K562 (cell line): ENCODE measurements around the gene GIMAP8. TPM values are rescaled to one million over a fixed set of nuclear protein-coding genes. Genes with fewer than 3 reads are reported as not detected.

Source experiments
- ARNT ChIP-seq, 2 experiments: fragments of 450-650 bp; IDR thresholded peaks; 2 replicates each; pipeline ENCODE4 v1.6.1; 2016; ENCODE audit warnings: mild to moderate bottlenecking in 1 of 2
- DPF2 ChIP-seq: fragments of 450-650 bp; IDR thresholded peaks from 2 replicates; pipeline ENCODE4 v1.6.1; 2016
- EWSR1 ChIP-seq: fragments of 450-650 bp; IDR thresholded peaks from 2 replicates; pipeline ENCODE4 v1.6.1; 2018; ENCODE audit warnings: borderline replicate concordance, mild to moderate bottlenecking, low read depth, moderate library complexity; ENCODE audit not compliant: partially characterized antibody
- GABPA ChIP-seq: fragments of 200-800 bp; sonication (Bioruptor generic); conservative IDR thresholded peaks from 2 replicates; pipeline ENCODE4 v1.6.1; 2016; ENCODE audit warnings: low read depth, missing genetic modification characterization, missing compliant biosample characterization
- HBP1 ChIP-seq: fragments of 450-650 bp; formaldehyde crosslinking; IDR thresholded peaks from 2 replicates; pipeline ENCODE4 v1.4.0; 2022; ENCODE audit warnings: missing genetic modification characterization
- HLTF ChIP-seq: fragments of 450-650 bp; IDR thresholded peaks from 2 replicates; pipeline ENCODE4 v1.6.1; 2016
- KDM4B ChIP-seq, 2 experiments: fragments of 450-650 bp in 1 of 2; sonication (generic) in 1 of 2; IDR thresholded peaks; 2 replicates each; pipeline ENCODE4 v1.6.1; 2016 to 2017; ENCODE audit warnings: borderline replicate concordance in 2 of 2, antibody characterized with exemption in 1 of 2, low read depth in 1 of 2, mild to moderate bottlenecking in 1 of 2
- KLF16 ChIP-seq: IDR thresholded peaks from 2 replicates; pipeline ENCODE4 v1.6.1; 2016; ENCODE audit warnings: antibody characterized with exemption
- NCOA2 ChIP-seq, 2 experiments: fragments of 450-650 bp; IDR thresholded peaks; 2 replicates each; pipeline ENCODE4 v1.6.1; 2018; ENCODE audit warnings: mild to moderate bottlenecking in 2 of 2, moderate library complexity in 1 of 2; ENCODE audit not compliant: partially characterized antibody in 2 of 2
- POLR2B ChIP-seq: fragments of 450-650 bp; IDR thresholded peaks from 2 replicates; pipeline ENCODE4 v1.6.1; 2018; ENCODE audit warnings: low read depth; ENCODE audit not compliant: partially characterized antibody
- POLR3G ChIP-seq: IDR thresholded peaks from 2 replicates; pipeline ENCODE4 v1.6.1; 2011; ENCODE audit not compliant: insufficient read length, insufficient replicate concordance; ENCODE audit errors: extremely low read depth
- RB1 ChIP-seq: fragments of 450-650 bp; IDR thresholded peaks from 2 replicates; pipeline ENCODE4 v1.6.1; 2017; ENCODE audit warnings: low read depth, mild to moderate bottlenecking
- RBM25 ChIP-seq: fragments of 200-400 bp; formaldehyde crosslinking; IDR thresholded peaks from 2 replicates; pipeline ENCODE4 v1.6.1; 2018; ENCODE audit warnings: low read length, low read depth, moderate library complexity; ENCODE audit not compliant: severe bottlenecking
- TEAD4 ChIP-seq, 2 experiments: sonication (generic) in 1 of 2; formaldehyde crosslinking in 1 of 2; IDR thresholded peaks; 2 replicates each; pipeline versions ENCODE4 v1.6.1 to v1.8.0; 2012 to 2022; ENCODE audit warnings: borderline replicate concordance in 1 of 2, inconsistent platforms in 1 of 2, low read length in 1 of 2, mild to moderate bottlenecking in 1 of 2, missing genetic modification reagents in 1 of 2
- ZBED1 ChIP-seq: IDR thresholded peaks from 2 replicates; pipeline ENCODE4 v1.6.1; 2014
- ZBTB1 ChIP-seq: sonication (generic); formaldehyde crosslinking; IDR thresholded peaks from 2 replicates; pipeline ENCODE4 v1.8.1; 2023; ENCODE audit warnings: missing genetic modification reagents, low read depth, mild to moderate bottlenecking, borderline replicate concordance
- ZFPM2 ChIP-seq: fragments of 250-450 bp; sonication (Bioruptor Pico); IDR thresholded peaks from 2 replicates; pipeline ENCODE4 v1.5.1; 2022; ENCODE audit warnings: mild to moderate bottlenecking
- ZNF280B ChIP-seq: fragments of 250-450 bp; sonication (Bioruptor Pico); IDR thresholded peaks from 2 replicates; pipeline ENCODE4 v1.5.1; 2021; ENCODE audit warnings: mild to moderate bottlenecking
- ZNF398 ChIP-seq: fragments of 250-450 bp; sonication (Bioruptor Pico); IDR thresholded peaks from 2 replicates; pipeline ENCODE4 v1.8.0; 2021; ENCODE audit warnings: moderate library complexity, mild to moderate bottlenecking, inconsistent platforms
- ZNF445 ChIP-seq: fragments of 250-450 bp; sonication (Bioruptor Pico); IDR thresholded peaks from 2 replicates; pipeline ENCODE4 v1.4.0; 2020; ENCODE audit warnings: low read depth, mild to moderate bottlenecking, moderate library complexity
- ZNF699 ChIP-seq: fragments of 250-450 bp; sonication (Bioruptor Pico); IDR thresholded peaks from 2 replicates; pipeline ENCODE4 v1.8.0; 2021; ENCODE audit warnings: mild to moderate bottlenecking, moderate library complexity; ENCODE audit not compliant: insufficient replicate concordance
- ZNF740 ChIP-seq, 3 experiments: fragments of 200-800 bp in 1 of 3; sonication (Bioruptor generic) in 1 of 3; sonication (generic) in 1 of 3; formaldehyde crosslinking in 1 of 3; IDR thresholded peaks; 2 replicates each; pipeline versions ENCODE4 v1.6.1 to v1.8.0; 2016 to 2022; ENCODE audit warnings: mild to moderate bottlenecking in 2 of 3, missing compliant biosample characterization in 2 of 3, missing genetic modification characterization in 2 of 3, missing genetic modification reagents in 1 of 3
- polyA plus RNA-seq, 8 experiments: library from polyadenylated mRNA; depleted of rRNA in 4 of 8; stranded (reverse) in 5 of 8; unstranded in 3 of 8; fragments of >200 nt; fragmentation: Nextera tagmentation in 2 of 8; fragmentation: Illumina TruSeq in 1 of 8; extraction: Ambion mirVana in 2 of 8; extraction: Trizol in 1 of 8; gene quantifications; 2 replicates each; pipeline versions ENCODE4 v1.2.1 to v1.2.3, GENCODE V29; 2011 to 2014; ENCODE audit warnings: inconsistent platforms in 1 of 8, missing spikeins in 1 of 8
- total RNA-seq, 7 experiments: library from RNA; depleted of rRNA in 6 of 7; stranded (reverse); fragments of >200 nt in 6 of 7; fragmentation: Illumina TruSeq in 2 of 7; extraction: Trizol in 2 of 7; gene quantifications; 2 replicates each; pipeline versions ENCODE4 v1.2.1 to v1.2.3, GENCODE V29; 2011 to 2021; ENCODE audit warnings: low replicate concordance in 1 of 7

GIMAP8 gene
- total and polyA plus RNA-seq, 9 of the 15 experiments (the other 6 are each of a cell fraction or from before 2014, with no cell fraction given) = not detected

- TF ChIP-seq ZBTB1 (CRISPR knock-in tag) (no peak), ZFPM2 (no peak), ZNF740 (CRISPR knock-in tag; IDR thresholded peaks at IDR 0.05) (peak; percentile 14; the same call in 1 of the 2 replicates), ZNF740 (tag; IDR thresholded peaks at IDR 0.05) (no peak), RB1 (peak; percentile 93), POLR3G (no peak), ZBED1 (no peak), ZNF398 (CRISPR knock-in tag) (no peak), RBM25 (no peak), ARNT (IDR thresholded peaks at IDR 0.05) (peak in 1 of 2 experiments; percentile 85; a peak in 2 of 4 replicates), TEAD4 (IDR thresholded peaks at IDR 0.05; ENCODE audit: low read length) (peak; percentile 38; the same call in 1 of the 2 replicates), TEAD4 (CRISPR knock-in tag; IDR thresholded peaks at IDR 0.05; ENCODE audit: borderline replicate concordance) (no peak), ZNF280B (no peak), GABPA (tag) (no peak), HLTF (no peak), NCOA2 (IDR thresholded peaks at IDR 0.05; ENCODE audit: partially characterized antibody in 2 of 2) (no peak), EWSR1 (no peak), POLR2B (no peak), HBP1 (CRISPR knock-in tag) (no peak), DPF2 (0 out of 2 replicates have a peak, but pooled peaks have one; percentile 47), ZNF445 (CRISPR knock-in tag) (no peak), KDM4B (IDR thresholded peaks at IDR 0.05; ENCODE audit: borderline replicate concordance in 2 of 2, low read depth in 1 of 2) (no peak), KLF16 (no peak), ZNF699 (no peak)
These were observed 29.3 kb upstream of the GIMAP8 start (continued) for GRCh38 chr7:150420987-150421674.
